Measurements from ENCODE around the gene ABCB8. TPM values are rescaled to one million over a fixed set of nuclear protein-coding genes. Genes with fewer than 3 reads are reported as not detected.
A peak's percentile ranks its signal among the peaks of the same experiment; 100 is the strongest.

The ABCB8 gene
- total and polyA plus RNA-seq, 12 donors, result 15.5 to 62.3 (median 51.2) TPM

- Histone ChIP-seq H3K27ac (peak overlapping the region; percentile 92 to 96 (median 96)), H3K4me3 (peak overlapping the region in 3 of 4 donors; percentile 49 to 98 (median 95)), H3K36me3 (replicated peaks in 1 of 2) (no peaks in the 10 kb centered on the region), H3K9me3 (replicated peaks in 1 of 3) (no peaks in the 10 kb centered on the region), H3K27me3 (no peaks in the 10 kb centered on the region), H3K4me1 (replicated peaks in 1 of 2) (peaks cover 40 to 57% of the 10 kb centered on the region in 2 donors)
- DNase-seq, result peak in 2 of 7 donors; percentile 37 to 42
- TF ChIP-seq, protein P1, sequence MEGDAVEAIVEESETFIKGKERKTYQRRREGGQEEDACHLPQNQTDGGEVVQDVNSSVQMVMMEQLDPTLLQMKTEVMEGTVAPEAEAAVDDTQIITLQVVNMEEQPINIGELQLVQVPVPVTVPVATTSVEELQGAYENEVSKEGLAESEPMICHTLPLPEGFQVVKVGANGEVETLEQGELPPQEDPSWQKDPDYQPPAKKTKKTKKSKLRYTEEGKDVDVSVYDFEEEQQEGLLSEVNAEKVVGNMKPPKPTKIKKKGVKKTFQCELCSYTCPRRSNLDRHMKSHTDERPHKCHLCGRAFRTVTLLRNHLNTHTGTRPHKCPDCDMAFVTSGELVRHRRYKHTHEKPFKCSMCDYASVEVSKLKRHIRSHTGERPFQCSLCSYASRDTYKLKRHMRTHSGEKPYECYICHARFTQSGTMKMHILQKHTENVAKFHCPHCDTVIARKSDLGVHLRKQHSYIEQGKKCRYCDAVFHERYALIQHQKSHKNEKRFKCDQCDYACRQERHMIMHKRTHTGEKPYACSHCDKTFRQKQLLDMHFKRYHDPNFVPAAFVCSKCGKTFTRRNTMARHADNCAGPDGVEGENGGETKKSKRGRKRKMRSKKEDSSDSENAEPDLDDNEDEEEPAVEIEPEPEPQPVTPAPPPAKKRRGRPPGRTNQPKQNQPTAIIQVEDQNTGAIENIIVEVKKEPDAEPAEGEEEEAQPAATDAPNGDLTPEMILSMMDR (IDR thresholded peaks at IDR 0.05), result no peak
- no peak for TF ChIP-seq POLR2A (IDR thresholded peaks at IDR 0.05)
- intact Hi-C loops (cut with DNase I), result no loop called here
- 5 to 9% (median 7%) methylated on average over 7 to 18 of the region's 18 CpGs for WGBS, 4 donors
Measured at GRCh38 chr7:151058781-151059366, 30.6 kb downstream of the ABCB8 start.

DNA sequence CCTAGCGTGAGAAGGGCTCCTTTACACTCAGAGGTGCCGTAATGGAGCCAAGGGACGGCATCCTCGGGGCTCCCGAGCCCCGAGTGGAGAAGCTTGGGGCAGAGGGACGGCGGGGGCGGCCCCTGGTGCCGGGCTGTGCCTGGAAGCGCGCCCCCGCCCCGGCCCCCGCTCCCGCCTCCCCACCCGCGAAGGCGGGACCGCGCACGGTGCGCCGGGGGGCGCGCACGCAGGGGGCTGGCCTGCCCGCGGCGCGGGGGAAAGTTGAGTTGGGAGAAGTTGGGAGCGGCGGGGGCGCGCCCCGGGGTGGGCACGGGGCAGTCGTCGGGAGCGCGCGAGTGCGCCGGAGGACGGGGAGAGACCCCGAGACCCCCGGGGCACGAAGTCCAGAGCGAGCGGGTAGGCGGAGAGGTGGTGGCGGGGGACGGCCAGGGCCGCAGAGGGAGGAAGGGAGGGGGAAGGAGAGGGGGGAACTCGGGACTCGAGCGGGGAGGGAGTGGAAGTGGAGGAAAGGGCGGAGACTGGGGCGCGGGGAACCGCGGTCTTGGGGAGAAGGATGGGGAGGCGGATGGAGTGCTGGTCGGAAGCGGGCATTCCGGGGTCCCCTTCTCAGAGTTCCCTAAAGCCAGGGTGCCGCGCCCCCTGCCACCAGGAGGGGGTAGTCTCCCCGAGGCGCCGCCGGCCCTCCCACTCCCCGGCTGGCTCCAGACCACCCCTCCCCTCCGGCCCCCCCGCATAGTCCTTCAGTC lies 31.3 kb downstream of the ABCB8 start, which contains the start of gene SLC4A2:
Gene SLC4A2 (plus strand): TSS at position 223 of the 746 bp plus-strand sequence. CDS start 2,399 bp downstream, outside the sequence.
- Histone ChIP-seq H3K9me3 (replicated peaks in 1 of 3) (no peaks in the 10 kb centered on the region), H3K4me3 (peak within 1 kb of the TSS; percentile 40 to 98 (median 72)), H3K4me1 (replicated peaks in 1 of 2) (peaks cover 40 to 57% of the 10 kb centered on the region in 2 donors), H3K27me3 (no peaks in the 10 kb centered on the region), H3K36me3 (replicated peaks in 1 of 2) (peaks cover 0 to 7% of the 10 kb centered on the region in 2 donors), H3K27ac (peak within 1 kb of the TSS; percentile 92 to 96 (median 96))
- TF ChIP-seq POLR2A (IDR thresholded peaks at IDR 0.05), result peak in 1 of 2 donors; percentile 34
- TF ChIP-seq, protein P1 (IDR thresholded peaks at IDR 0.05), result peak in 5 of 6 experiments; percentile 9 to 48 (median 39)
- intact Hi-C loops (cut with DNase I), result no loop called here
- 1 to 2% (median 1%) methylated on average over 19 to 75 of the region's 75 CpGs for WGBS, 4 donors
- DNase-seq, result peak; percentile 67 to 86 (median 73)

GRCh38 chr7:151060113-151060415 lies 31.8 kb downstream of the ABCB8 start:
- DNase-seq, result peak in 1 of 7 donors; percentile 59
- 2 to 4% (median 3%) methylated on average over 5 to 17 of the region's 17 CpGs for WGBS, 4 donors
- Histone ChIP-seq H3K36me3 (replicated peaks in 1 of 2) (peaks cover 0 to 12% of the 10 kb centered on the region in 2 donors), H3K9me3 (replicated peaks in 1 of 3) (no peaks in the 10 kb centered on the region), H3K4me3 (peak overlapping the region; percentile 40 to 98 (median 72)), H3K4me1 (replicated peaks in 1 of 2) (peaks cover 40 to 57% of the 10 kb centered on the region in 2 donors), H3K27ac (peak overlapping the region in 4 of 5 donors; percentile 92 to 96 (median 95)), H3K27me3 (no peaks in the 10 kb centered on the region)
- intact Hi-C loops (cut with DNase I), result no loop called here
- TF ChIP-seq POLR2A (IDR thresholded peaks at IDR 0.05), result no peak
- TF ChIP-seq, protein P1 (IDR thresholded peaks at IDR 0.05), result no peak

DNA sequence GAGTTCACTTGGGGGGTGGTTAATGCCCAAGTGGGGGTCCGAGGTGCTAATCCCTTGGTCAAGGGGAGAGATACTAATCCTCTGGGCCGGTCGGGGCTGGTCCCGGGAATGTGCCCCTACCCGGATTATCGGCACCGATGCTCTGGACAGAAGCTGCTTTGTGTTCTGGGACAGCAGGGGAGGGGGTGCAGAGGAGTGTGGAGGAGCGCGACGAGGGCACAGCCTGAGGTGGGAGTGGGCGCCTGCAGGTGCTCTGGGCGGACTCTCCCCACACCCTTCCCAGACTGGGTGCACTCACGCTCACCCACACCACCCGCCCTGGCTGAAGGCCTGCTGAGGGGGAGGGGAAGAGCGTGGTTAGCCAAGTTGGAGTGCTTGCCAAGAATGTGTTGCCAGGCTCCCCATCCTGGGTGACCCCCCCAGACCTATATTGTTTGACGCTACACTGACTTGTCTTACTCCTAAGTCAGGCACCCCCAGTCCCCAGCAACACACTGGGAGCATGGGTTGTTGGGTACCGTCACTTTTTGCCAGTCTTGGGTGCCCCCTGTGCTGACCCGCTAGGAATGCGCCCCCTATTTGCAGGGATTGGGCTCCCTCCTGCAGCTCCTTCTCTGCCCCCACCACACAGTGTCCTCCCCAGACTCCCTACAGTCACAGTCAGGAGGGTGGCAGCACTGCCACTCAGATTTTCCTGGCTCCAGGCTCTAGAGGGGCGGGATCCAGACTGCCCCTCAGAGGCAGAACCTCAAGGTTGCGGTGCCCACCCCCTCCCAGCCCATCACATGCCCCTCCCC lies 32.4 kb downstream of the ABCB8 start:
- Histone ChIP-seq H3K27ac (peak overlapping the region in 3 of 5 donors; percentile 92 to 96 (median 96)), H3K36me3 (replicated peaks in 1 of 2) (peaks cover 0 to 17% of the 10 kb centered on the region in 2 donors), H3K9me3 (replicated peaks in 1 of 3) (no peaks in the 10 kb centered on the region), H3K27me3 (no peaks in the 10 kb centered on the region), H3K4me1 (replicated peaks in 1 of 2) (peaks cover 40 to 57% of the 10 kb centered on the region in 2 donors), H3K4me3 (peak overlapping the region in 3 of 4 donors; percentile 49 to 98 (median 95))
- intact Hi-C loops (cut with DNase I), result no loop called here
- WGBS, 4 donors, result 11 to 14% (median 13%) methylated on average over 13 to 21 of the region's 21 CpGs
- DNase-seq, result peak in 5 of 7 donors; percentile 50 to 86 (median 54)
- TF ChIP-seq, protein P1 (IDR thresholded peaks at IDR 0.05), result no peak
- no peak for TF ChIP-seq POLR2A (IDR thresholded peaks at IDR 0.05)
